HG03432 (cell line): ENCODE data around the gene TIMM10.

Source experiments
- ATAC-seq: cut with Tn5 transposase; IDR thresholded peaks from one replicate; pipeline ENCODE4 v1.9.1; 2021; ENCODE audit warnings: mild to moderate bottlenecking, moderate library complexity; ENCODE audit not compliant: unreplicated experiment

The TIMM10 gene, protein sequence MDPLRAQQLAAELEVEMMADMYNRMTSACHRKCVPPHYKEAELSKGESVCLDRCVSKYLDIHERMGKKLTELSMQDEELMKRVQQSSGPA

GRCh38 chr11:57530596-57531507 lies at the start of gene TIMM10:
TSS of gene TIMM10 (minus strand) at chr11:57530754. CDS start at chr11:57530189, 565 bp downstream.
- ATAC-seq: peak; percentile 98

DNA sequence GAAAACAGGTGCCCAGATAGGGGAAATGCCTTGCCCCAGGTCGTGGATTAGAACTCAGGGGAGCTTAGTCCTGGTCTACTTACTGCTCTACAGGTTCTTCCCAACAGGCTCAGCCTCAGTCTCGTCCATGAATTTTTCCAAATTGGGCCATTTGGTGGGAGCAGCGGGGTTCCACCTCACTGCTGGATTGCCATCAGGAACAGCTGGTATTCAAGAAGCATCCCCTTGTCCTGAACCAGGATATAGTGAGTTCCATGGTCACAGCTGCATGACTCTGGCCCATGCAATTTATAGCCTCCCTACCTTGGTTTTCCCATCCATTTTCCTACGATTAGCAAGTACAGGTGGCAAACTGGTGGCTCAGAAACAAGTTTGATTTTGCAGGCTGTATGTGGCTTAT lies 43.5 kb upstream of the TIMM10 start:
- no peak for ATAC-seq

- ATAC-seq: no peak
Measured at GRCh38 chr11:57571606-57572005, 41.1 kb upstream of the TIMM10 start.

- peak; percentile 9 for ATAC-seq
Measured at GRCh38 chr11:57568330-57568766, 37.8 kb upstream of the TIMM10 start.

GRCh38 chr11:57567515-57568329 lies 37.2 kb upstream of the TIMM10 start, which contains the start of gene UBE2L6:
TSS of gene UBE2L6 (minus strand) at chr11:57567672. CDS start at chr11:57567611, 61 bp downstream.
- peak; percentile 77 for ATAC-seq

- peak; percentile 2 for ATAC-seq
Measured at GRCh38 chr11:57566905-57567514, 36.5 kb upstream of the TIMM10 start.

DNA sequence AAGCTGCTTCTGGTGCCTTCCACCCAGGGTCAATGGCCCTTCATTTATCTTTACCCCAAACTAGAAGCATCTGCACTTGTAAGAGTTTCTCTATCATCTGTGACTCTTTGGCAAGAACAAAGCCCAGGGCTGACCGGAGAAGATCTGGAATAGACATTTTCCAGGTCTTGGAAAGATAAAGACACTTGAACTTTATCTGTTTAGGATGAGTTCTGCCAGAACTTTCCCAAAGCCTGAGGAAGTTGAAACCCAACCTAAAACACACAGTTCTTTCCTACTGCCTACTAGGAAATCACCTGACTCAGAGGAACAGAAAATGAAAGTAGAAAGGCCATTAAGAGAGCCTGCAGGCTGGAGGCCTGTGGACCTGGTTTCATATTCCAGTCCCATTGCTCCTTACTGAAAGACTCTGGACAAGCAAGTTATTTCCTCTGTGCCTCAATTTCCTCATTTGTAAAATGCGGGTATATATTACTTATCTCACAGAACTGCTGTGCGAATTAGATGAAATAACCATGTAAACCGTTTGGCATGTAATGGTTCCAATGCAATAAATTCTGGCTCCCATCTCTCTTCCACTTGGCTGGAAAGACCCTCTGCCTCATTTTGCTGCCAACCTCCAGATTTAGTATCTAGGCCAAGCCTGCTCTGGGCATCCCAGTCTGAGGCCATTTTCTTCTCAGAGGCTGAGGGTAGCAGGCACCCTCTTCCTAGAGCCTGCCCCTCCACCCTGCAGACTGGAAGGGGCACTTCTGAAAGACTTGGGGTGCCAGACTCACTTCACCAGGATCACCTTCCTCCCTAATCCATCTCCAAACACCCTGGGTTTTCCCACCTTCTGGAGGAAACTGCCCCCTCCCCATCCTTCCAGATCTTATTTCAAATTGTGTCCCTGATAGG lies 35.7 kb upstream of the TIMM10 start:
- peak; percentile 64 for ATAC-seq

GRCh38 chr11:57562596-57562995 lies 32.0 kb upstream of the TIMM10 start:
- no peak for ATAC-seq

GRCh38 chr11:57560146-57560545 lies 29.6 kb upstream of the TIMM10 start:
- ATAC-seq: no peak

GRCh38 chr11:57556041-57556440 lies 25.5 kb upstream of the TIMM10 start:
- no peak for ATAC-seq

GRCh38 chr11:57555393-57555792 lies 24.8 kb upstream of the TIMM10 start:
- ATAC-seq: no peak

GRCh38 chr11:57552479-57552878 lies 21.9 kb upstream of the TIMM10 start:
- no peak for ATAC-seq

DNA sequence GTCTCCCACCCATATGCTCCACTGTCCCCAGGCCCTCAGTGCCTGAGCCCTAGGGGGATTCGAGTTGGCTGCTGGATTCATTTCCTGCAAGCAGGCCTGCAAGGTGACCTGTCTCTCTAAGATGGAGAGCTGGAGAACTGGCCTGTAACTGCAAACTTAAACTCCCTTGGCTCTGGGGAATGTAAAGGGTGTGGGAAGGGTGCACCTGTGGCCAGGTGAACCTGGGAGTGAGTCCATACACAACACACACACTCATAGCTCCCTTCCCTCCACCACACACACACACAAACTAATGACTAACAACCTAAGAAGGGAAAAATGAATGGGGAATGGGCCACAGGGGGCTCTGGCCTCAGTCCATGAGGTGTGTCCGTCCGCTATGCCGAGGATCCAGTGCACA lies 21.4 kb upstream of the TIMM10 start:
- ATAC-seq: no peak

- no peak for ATAC-seq
Measured at GRCh38 chr11:57549983-57550382, 19.4 kb upstream of the TIMM10 start.

DNA sequence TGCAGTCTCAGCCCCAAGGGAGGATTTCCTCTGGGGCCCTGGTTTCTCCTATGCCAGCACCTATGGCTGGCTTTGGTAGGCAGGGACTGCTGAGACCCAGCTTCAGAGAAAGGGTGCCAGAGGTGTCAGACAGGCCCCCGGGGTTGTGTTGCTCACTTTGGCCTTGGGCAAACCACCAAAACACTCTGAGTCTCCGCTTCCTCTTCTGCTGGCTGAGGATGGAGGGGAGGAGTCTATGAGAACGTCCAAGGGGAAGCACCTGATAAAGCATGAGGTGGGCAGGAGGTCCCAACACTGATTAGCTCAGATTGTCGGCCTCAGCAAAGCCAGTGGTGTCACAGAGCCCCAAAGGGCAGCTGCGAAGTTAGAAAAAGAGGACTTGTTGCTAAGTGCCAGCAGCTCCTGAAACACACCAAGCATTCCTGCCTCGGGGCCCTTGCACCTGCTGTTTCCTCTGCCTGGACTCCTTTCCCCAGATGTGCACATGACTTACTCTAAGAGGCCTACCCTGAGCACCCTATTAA lies 17.4 kb upstream of the TIMM10 start:
- ATAC-seq: peak; percentile 85

DNA sequence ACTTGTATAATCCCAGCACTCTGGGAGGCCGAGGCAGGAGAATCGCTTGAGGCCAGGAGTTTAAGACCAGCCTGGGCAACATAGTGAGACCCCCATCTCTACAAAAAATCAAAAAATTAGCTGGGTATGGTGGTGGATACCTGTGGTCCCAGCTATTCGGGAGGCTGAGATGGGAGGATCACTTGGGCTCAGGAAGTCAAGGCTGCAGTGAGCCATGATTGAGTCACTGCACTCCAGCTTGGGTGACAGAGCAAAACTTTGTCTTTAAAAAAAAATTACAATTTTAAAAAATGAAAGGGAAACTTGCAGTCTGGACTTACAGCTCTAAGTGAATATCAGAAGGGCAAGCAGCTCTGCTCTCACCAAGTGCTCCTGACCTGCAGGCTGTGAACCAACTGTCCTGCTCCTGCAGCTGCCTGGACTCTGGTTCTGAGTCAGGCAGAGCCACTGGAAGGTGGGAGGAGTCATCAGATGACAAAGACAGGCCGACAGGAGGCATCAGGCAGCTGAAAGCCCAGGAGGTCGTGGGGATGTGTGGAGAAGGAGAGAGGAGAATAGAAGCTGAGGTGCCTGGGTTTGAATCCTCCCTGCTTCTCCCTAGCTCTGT lies 16.4 kb upstream of the TIMM10 start:
- peak; percentile 64 for ATAC-seq

- no peak for ATAC-seq
Measured at GRCh38 chr11:57546451-57546850, 15.9 kb upstream of the TIMM10 start.

GRCh38 chr11:57545883-57546282 lies 15.3 kb upstream of the TIMM10 start:
- ATAC-seq: no peak

- ATAC-seq: no peak
Measured at GRCh38 chr11:57544566-57544965, 14.0 kb upstream of the TIMM10 start.
